Endothelial cell of umbilical vein (primary cell): ENCODE results near the gene DOCK1. TPM values are rescaled to one million over a fixed set of nuclear protein-coding genes. Genes with fewer than 3 reads are reported as not detected.

Experiments
- BruUV-seq: library from RNA; stranded (reverse); fragments of 400-500 nt; replicated peaks from 2 replicates; lab custom pipeline; 2021; lab: Mats Ljungman, UMichigan
- CTCF ChIA-PET: fragments of 300-600, 350-600 bp; sonication (Branson Sonifier 250); formaldehyde crosslinking; loops from one replicate; lab custom pipeline; 2021; ENCODE audit warnings: antibody characterized with exemption, inconsistent platforms; lab: Charles Lee
- POLR2A ChIA-PET: fragments of 300-600, 350-600 bp; sonication (Branson Sonifier 250); formaldehyde crosslinking; loops from one replicate; lab custom pipeline; 2021; ENCODE audit warnings: antibody characterized with exemption, inconsistent platforms; lab: Charles Lee
- DNase-seq: peaks from one replicate; pipeline ENCODE4 v3.0.0-alpha.2; 2011; ENCODE audit warnings: low read depth, low spot score
- FAIRE-seq: peaks from 2 replicates; lab custom pipeline; 2011; peaks lifted over from hg19 to GRCh38; lab: Jason Lieb, UNC
- H2AFZ ChIP-seq: 2 replicates; pipeline ENCODE4 v1.6.0; 2012; ENCODE audit warnings: low read depth, low read length, control low read depth, inconsistent platforms
- H3K27ac ChIP-seq: 2 replicates; pipeline ENCODE4 v1.5.1; 2011; ENCODE audit warnings: low read depth, mild to moderate bottlenecking, control low read depth, low read length, moderate library complexity; ENCODE audit not compliant: insufficient read depth
- H3K27me3 ChIP-seq, 2 experiments: 2 replicates each; pipeline versions ENCODE4 v1.6.0 to v1.6.1; 2011; ENCODE audit warnings: low read length in 2 of 2, mixed read lengths in 1 of 2; ENCODE audit not compliant: control insufficient read depth in 2 of 2, insufficient read depth in 2 of 2
- H3K36me3 ChIP-seq, 2 experiments: 2 replicates in 1 of 2; 3 replicates in 1 of 2; pipeline ENCODE4 v1.5.1; 2011; ENCODE audit warnings: low read length in 2 of 2, mild to moderate bottlenecking in 1 of 2, moderate library complexity in 1 of 2; ENCODE audit not compliant: control insufficient read depth in 2 of 2, insufficient read depth in 2 of 2; ENCODE audit errors: extremely low read depth in 1 of 2
- H3K4me1 ChIP-seq: 3 replicates; pipeline ENCODE4 v1.5.1; 2011; ENCODE audit warnings: mild to moderate bottlenecking, low read length; ENCODE audit not compliant: control insufficient read depth, insufficient read depth; ENCODE audit errors: extremely low read depth
- H3K4me2 ChIP-seq: 2 replicates; pipeline ENCODE4 v1.6.1; 2011; ENCODE audit warnings: low read length, control low read depth, mixed read lengths; ENCODE audit not compliant: insufficient read depth
- H3K4me3 ChIP-seq, 3 experiments: fragments of 200-600 bp in 1 of 3; sonication (generic), shearing (Covaris generic) in 1 of 3; replicated peaks in 1 of 3; 2 replicates each; pipeline ENCODE4 v1.5.1; 2011 to 2016; ENCODE audit warnings: control low read depth in 3 of 3, low read length in 3 of 3, mild to moderate bottlenecking in 2 of 3, inconsistent platforms in 1 of 3, low read depth in 1 of 3, moderate library complexity in 1 of 3; ENCODE audit not compliant: insufficient read depth in 1 of 3
- H3K79me2 ChIP-seq: 2 replicates; pipeline ENCODE4 v1.6.0; 2012; ENCODE audit warnings: low read length, inconsistent platforms; ENCODE audit not compliant: control insufficient read depth, insufficient read depth
- H3K9ac ChIP-seq: replicated peaks from 2 replicates; pipeline ENCODE3; 2011; ENCODE audit warnings: low read length, control low read depth; ENCODE audit not compliant: insufficient read depth; ENCODE audit errors: extremely low read depth
- H3K9me1 ChIP-seq: replicated peaks from 3 replicates; pipeline ENCODE4 v1.6.0; 2011; ENCODE audit warnings: mild to moderate bottlenecking, low read length; ENCODE audit not compliant: control insufficient read depth, insufficient read depth; ENCODE audit errors: extremely low read depth
- H3K9me3 ChIP-seq: replicated peaks from 2 replicates; pipeline ENCODE4 v1.5.1; 2012; ENCODE audit warnings: low read length, inconsistent platforms; ENCODE audit not compliant: control insufficient read depth, insufficient read depth
- H4K20me1 ChIP-seq: replicated peaks from 2 replicates; pipeline ENCODE3; 2011; ENCODE audit warnings: mild to moderate bottlenecking, low read length; ENCODE audit not compliant: control insufficient read depth, insufficient read depth; ENCODE audit errors: extremely low read depth
- FOS ChIP-seq: IDR thresholded peaks from 2 replicates; pipeline ENCODE4 v1.6.1; 2011; ENCODE audit warnings: mild to moderate bottlenecking, low read length, moderate library complexity, borderline replicate concordance; ENCODE audit not compliant: insufficient read depth
- GATA2 ChIP-seq: IDR thresholded peaks from 2 replicates; pipeline ENCODE4 v1.7.0; 2011; ENCODE audit warnings: low read depth, mild to moderate bottlenecking, moderate library complexity, mixed read lengths, low read length; ENCODE audit not compliant: insufficient read length, insufficient read depth
- JUN ChIP-seq: IDR thresholded peaks from 2 replicates; pipeline ENCODE4 v1.6.1; 2011; ENCODE audit warnings: borderline replicate concordance, low read depth; ENCODE audit not compliant: insufficient read length, insufficient read depth
- MAX ChIP-seq: IDR thresholded peaks from 2 replicates; pipeline ENCODE4 v1.6.1; 2011; ENCODE audit not compliant: insufficient read depth, insufficient read length
- MYC ChIP-seq: IDR thresholded peaks from one replicate; pipeline ENCODE4 v1.6.1; 2011; ENCODE audit warnings: mild to moderate bottlenecking, low read depth, low read length
- POLR2A ChIP-seq: IDR thresholded peaks from 2 replicates; pipeline ENCODE4 v1.6.1; 2012; ENCODE audit warnings: low read depth, mild to moderate bottlenecking, control low read depth, low read length
- dilution Hi-C: fragments of 300-500 bp; cut with MboI; formaldehyde crosslinking; loops from one replicate; pipeline ENCODE4 v1.15.0; 2019; ENCODE audit warnings: low sequenced_read_pairs; ENCODE audit not compliant: extremely low pct_ligation_motif_present
- intact Hi-C: fragments of 100-400 bp; cut with micrococcal nuclease; formaldehyde crosslinking; loops from one replicate; pipeline ENCODE4 v1.10.0; 2022
- polyA plus RNA-seq, 4 experiments: library from polyadenylated mRNA; depleted of rRNA in 3 of 4; stranded (reverse) in 3 of 4; unstranded in 1 of 4; fragments of >200 nt; gene quantifications; 2 replicates each; pipeline versions ENCODE4 v1.2.1 to v1.2.3, GENCODE V29; 2011 to 2012; ENCODE audit warnings: missing spikeins in 1 of 4
- total RNA-seq: library from RNA; stranded (reverse); gene quantifications from 2 replicates; pipeline ENCODE4 v1.2.3, GENCODE V29; 2021

DOCK1 gene
- total and polyA plus RNA-seq, 2 donors (not counting 3 experiments of a cell fraction or from before 2014, with no cell fraction given): 22.5 to 83.1 TPM

DNA sequence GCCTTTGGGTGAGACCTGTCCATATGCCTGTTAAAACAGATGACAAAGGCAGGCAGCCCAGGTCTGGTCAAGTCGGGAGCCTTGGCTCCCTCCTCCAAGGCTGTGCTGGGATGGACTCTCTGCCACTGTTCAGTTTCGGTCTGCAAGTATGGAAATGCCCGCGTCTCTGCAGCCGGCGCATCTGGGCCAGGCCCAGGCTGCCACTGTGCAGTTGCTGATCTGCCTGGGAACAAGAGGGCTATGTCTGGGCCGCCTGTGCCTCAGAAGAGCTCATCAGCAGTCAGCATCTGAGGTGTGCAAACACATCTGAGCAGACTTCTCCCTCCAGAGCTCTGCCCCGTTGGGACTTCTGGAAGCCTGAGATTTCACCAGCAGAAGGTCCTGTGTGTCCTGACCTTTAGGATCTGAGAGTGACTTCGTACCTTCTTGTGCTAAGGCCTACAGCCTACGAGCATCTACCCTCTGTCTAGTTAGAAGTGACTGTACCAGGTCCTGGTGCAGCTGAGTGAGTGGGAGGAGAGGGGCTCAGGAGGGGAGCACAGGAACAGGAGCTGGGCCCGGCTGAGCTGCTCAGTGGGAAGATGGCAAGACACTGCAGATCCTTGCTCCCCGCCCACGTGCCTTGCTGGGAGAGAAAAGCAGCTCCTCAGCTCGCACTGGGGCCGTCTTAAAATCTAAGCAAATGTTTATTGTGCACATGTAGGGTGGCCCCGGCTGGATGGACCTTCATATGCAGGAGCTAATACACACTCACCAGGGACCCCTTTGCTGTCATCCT lies 50.9 kb downstream of the DOCK1 start:
- Histone ChIP-seq H3K4me2 (no peak overlapping the region), H3K27me3 (no peaks in the 10 kb centered on the region), H3K27ac (no peak overlapping the region), H3K9me1 (no peaks in the 10 kb centered on the region), H3K4me3 (no peak overlapping the region), H3K4me1 (no peaks in the 10 kb centered on the region), H3K79me2 (peaks cover 90% of the 10 kb centered on the region), H3K9me3 (no peaks in the 10 kb centered on the region), H4K20me1 (no peaks in the 10 kb centered on the region), H3K9ac (no peak overlapping the region), H2AFZ (no peak overlapping the region), H3K36me3 (no peaks in the 10 kb centered on the region)
- dilution Hi-C loops: no loop called here
- TF ChIP-seq MYC (no peak), JUN (no peak), FOS (no peak), GATA2 (no peak), POLR2A (no peak)
- FAIRE-seq: no peak
- BruUV-seq: no TSS peak
- ChIA-PET CTCF (no interaction called here), POLR2A (no interaction called here)
- no peak for DNase-seq
- intact Hi-C loops: no loop called here

DNA sequence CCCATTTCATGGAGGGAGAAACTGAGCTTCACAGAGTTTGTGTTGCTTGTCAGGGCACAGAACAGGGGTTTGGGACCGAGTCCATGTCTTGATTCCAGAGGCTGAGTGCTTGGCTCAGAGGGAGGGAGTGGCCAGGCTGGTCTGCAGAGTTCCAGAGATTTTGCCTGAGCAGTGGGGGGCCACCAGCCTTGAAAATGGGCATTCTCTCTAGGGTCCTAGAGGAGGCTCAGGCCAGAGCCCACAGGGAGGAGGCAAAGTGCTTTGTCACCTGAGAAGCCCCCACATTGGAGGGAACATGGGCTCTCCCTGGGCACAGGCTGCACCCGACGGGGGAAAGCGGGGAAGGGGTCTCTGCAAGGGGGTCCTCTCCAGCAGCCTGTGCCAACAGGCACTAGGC lies 51.5 kb downstream of the DOCK1 start:
- ChIA-PET CTCF (no interaction called here), POLR2A (no interaction called here)
- TF ChIP-seq POLR2A: no peak
- TF ChIP-seq MAX: no peak
- no peaks in the 10 kb centered on the region for H3K36me3 ChIP-seq
- H3K9me1 ChIP-seq: no peaks in the 10 kb centered on the region
- no peak overlapping the region for H3K4me2 ChIP-seq
- H2AFZ ChIP-seq: no peak overlapping the region
- H3K4me3 ChIP-seq: no peak overlapping the region
- no peaks in the 10 kb centered on the region for H3K9me3 ChIP-seq
- intact Hi-C loops (no loop called here), dilution Hi-C loops (no loop called here)
- BruUV-seq: no TSS peak
- H3K27ac ChIP-seq: no peak overlapping the region
- H3K27me3 ChIP-seq: no peaks in the 10 kb centered on the region
- peaks cover 90% of the 10 kb centered on the region for H3K79me2 ChIP-seq
- no peak overlapping the region for H3K9ac ChIP-seq
- DNase-seq: no peak
- no peaks in the 10 kb centered on the region for H3K4me1 ChIP-seq
- no peak for FAIRE-seq
- H4K20me1 ChIP-seq: no peaks in the 10 kb centered on the region
